ENCODE results near the gene HDLBP. TPM values are rescaled to one million over a fixed set of nuclear protein-coding genes. Genes with fewer than 3 reads are reported as not detected.

Gene HDLBP
- total and polyA plus RNA-seq, 10 of the 15 experiments (the other 5 are each of a cell fraction or from before 2014, with no cell fraction given) = 19.5 to 383 (median 249) TPM

- in situ Hi-C loops (cut with MboI) = no loop called here
- Histone ChIP-seq H3K4me3 (peak within 1 kb of the TSS; percentile 91), H3K9ac (ENCODE audit: control insufficient read depth, insufficient read depth, low read length) (peak within 1 kb of the TSS; percentile 80), H3K79me2 (ENCODE audit: control insufficient read depth, insufficient read depth, low read length) (peaks cover 50% of the 10 kb centered on the region), H2AFZ (ENCODE audit: control insufficient read depth, low read depth, low read length) (no peak within 1 kb of the TSS), H3K4me1 (ENCODE audit: control insufficient read depth, insufficient read depth, low read length) (peaks cover 10% of the 10 kb centered on the region), H4K20me1 (ENCODE audit: control insufficient read depth, insufficient read depth) (no peaks in the 10 kb centered on the region), H3K9me3 (replicated peaks; ENCODE audit: control insufficient read depth, insufficient read depth, low read length) (no peaks in the 10 kb centered on the region), H3K36me3 (ENCODE audit: control insufficient read depth in 2 of 2, insufficient read depth in 2 of 2, low read length in 1 of 2) (peaks cover 5 to 20% of the 10 kb centered on the region in 2 experiments), H3K27ac (ENCODE audit: control insufficient read depth, insufficient read depth) (peak within 1 kb of the TSS; percentile 64), H3K4me2 (ENCODE audit: control insufficient read depth, insufficient read depth) (peak within 1 kb of the TSS; percentile 88), H3K27me3 (replicated peaks in 1 of 2; ENCODE audit: control insufficient read depth in 2 of 2, insufficient read depth in 2 of 2, low read length in 1 of 2) (no peaks in the 10 kb centered on the region)
- POLR2A ChIA-PET = interaction anchor here (0.8 kb wide), 1 partner anchor 12 kb away, joined by 3 read pairs; no protein-coding TSS in a partner anchor
- intact Hi-C loops (cut with micrococcal nuclease; ENCODE audit: unreplicated experiment) = loop anchor here (1.0 to 10.0 kb wide), 4 partner anchors 41 to 526 kb away; partner anchors contain the start of genes HDLBP, SEPTIN2 and STK25
- WGBS (ENCODE audit: insufficient coverage, insufficient replicate concordance, low lambda C conversion rate, missing lambda C conversion rate) = under 1% methylated on average over 38 of the region's 101 CpGs
- ATAC-seq = peak; percentile 86
- DNase-seq (ENCODE audit: low read depth, low spot score) = peak; percentile 90
- no peak for FAIRE-seq
- CTCF ChIA-PET = interaction anchor here (1.0 kb wide), 1 partner anchor 36 kb away, joined by 5 read pairs; no protein-coding TSS in a partner anchor
- BruUV-seq (replicated peaks) = no TSS peak
- RAD21 ChIA-PET (ENCODE audit: unreplicated experiment) = interaction anchor here (1.0 kb wide), 1 partner anchor 36 kb away, joined by 3 read pairs; no protein-coding TSS in a partner anchor
- SMC1A ChIA-PET (ENCODE audit: uncharacterized antibody, unreplicated experiment) = no interaction called here
- TF ChIP-seq KAT2A (conservative IDR thresholded peaks at IDR 0.05; ENCODE audit: control insufficient read depth, low read depth, low read length) (no peak), ETV6 (conservative IDR thresholded peaks at IDR 0.05 in 1 of 2, IDR thresholded peaks at IDR 0.05 in 1 of 2; ENCODE audit: borderline replicate concordance in 1 of 2, low read depth in 1 of 2) (no peak), ZNF217 (IDR thresholded peaks at IDR 0.05) (no peak), BRCA1 (IDR thresholded peaks at IDR 0.05; ENCODE audit: low read depth, low read length) (no peak), JUND (IDR thresholded peaks at IDR 0.05; ENCODE audit: low read depth, low read length) (no peak), FOXK2 (IDR thresholded peaks at IDR 0.05) (no peak), CREM (IDR thresholded peaks at IDR 0.05; ENCODE audit: low read depth) (no peak), CHD1 (IDR thresholded peaks at IDR 0.05; ENCODE audit: low read depth, low read length) (no peak), MYC (IDR thresholded peaks at IDR 0.05; ENCODE audit: insufficient read depth, insufficient read length, insufficient replicate concordance, low read length, severe bottlenecking) (no peak)
- TF ChIP-seq, protein P1, sequence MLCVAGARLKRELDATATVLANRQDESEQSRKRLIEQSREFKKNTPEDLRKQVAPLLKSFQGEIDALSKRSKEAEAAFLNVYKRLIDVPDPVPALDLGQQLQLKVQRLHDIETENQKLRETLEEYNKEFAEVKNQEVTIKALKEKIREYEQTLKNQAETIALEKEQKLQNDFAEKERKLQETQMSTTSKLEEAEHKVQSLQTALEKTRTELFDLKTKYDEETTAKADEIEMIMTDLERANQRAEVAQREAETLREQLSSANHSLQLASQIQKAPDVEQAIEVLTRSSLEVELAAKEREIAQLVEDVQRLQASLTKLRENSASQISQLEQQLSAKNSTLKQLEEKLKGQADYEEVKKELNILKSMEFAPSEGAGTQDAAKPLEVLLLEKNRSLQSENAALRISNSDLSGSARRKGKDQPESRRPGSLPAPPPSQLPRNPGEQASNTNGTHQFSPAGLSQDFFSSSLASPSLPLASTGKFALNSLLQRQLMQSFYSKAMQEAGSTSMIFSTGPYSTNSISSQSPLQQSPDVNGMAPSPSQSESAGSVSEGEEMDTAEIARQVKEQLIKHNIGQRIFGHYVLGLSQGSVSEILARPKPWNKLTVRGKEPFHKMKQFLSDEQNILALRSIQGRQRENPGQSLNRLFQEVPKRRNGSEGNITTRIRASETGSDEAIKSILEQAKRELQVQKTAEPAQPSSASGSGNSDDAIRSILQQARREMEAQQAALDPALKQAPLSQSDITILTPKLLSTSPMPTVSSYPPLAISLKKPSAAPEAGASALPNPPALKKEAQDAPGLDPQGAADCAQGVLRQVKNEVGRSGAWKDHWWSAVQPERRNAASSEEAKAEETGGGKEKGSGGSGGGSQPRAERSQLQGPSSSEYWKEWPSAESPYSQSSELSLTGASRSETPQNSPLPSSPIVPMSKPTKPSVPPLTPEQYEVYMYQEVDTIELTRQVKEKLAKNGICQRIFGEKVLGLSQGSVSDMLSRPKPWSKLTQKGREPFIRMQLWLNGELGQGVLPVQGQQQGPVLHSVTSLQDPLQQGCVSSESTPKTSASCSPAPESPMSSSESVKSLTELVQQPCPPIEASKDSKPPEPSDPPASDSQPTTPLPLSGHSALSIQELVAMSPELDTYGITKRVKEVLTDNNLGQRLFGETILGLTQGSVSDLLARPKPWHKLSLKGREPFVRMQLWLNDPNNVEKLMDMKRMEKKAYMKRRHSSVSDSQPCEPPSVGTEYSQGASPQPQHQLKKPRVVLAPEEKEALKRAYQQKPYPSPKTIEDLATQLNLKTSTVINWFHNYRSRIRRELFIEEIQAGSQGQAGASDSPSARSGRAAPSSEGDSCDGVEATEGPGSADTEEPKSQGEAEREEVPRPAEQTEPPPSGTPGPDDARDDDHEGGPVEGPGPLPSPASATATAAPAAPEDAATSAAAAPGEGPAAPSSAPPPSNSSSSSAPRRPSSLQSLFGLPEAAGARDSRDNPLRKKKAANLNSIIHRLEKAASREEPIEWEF (IDR thresholded peaks at IDR 0.05; ENCODE audit: insufficient replicate concordance, low read depth, low read length) = no peak
- TF ChIP-seq, protein P2, sequence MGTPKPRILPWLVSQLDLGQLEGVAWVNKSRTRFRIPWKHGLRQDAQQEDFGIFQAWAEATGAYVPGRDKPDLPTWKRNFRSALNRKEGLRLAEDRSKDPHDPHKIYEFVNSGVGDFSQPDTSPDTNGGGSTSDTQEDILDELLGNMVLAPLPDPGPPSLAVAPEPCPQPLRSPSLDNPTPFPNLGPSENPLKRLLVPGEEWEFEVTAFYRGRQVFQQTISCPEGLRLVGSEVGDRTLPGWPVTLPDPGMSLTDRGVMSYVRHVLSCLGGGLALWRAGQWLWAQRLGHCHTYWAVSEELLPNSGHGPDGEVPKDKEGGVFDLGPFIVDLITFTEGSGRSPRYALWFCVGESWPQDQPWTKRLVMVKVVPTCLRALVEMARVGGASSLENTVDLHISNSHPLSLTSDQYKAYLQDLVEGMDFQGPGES (IDR thresholded peaks at IDR 0.05) = 0 out of 2 replicates have a peak, but pooled peaks have one; percentile 24
- TF ChIP-seq, protein P3, sequence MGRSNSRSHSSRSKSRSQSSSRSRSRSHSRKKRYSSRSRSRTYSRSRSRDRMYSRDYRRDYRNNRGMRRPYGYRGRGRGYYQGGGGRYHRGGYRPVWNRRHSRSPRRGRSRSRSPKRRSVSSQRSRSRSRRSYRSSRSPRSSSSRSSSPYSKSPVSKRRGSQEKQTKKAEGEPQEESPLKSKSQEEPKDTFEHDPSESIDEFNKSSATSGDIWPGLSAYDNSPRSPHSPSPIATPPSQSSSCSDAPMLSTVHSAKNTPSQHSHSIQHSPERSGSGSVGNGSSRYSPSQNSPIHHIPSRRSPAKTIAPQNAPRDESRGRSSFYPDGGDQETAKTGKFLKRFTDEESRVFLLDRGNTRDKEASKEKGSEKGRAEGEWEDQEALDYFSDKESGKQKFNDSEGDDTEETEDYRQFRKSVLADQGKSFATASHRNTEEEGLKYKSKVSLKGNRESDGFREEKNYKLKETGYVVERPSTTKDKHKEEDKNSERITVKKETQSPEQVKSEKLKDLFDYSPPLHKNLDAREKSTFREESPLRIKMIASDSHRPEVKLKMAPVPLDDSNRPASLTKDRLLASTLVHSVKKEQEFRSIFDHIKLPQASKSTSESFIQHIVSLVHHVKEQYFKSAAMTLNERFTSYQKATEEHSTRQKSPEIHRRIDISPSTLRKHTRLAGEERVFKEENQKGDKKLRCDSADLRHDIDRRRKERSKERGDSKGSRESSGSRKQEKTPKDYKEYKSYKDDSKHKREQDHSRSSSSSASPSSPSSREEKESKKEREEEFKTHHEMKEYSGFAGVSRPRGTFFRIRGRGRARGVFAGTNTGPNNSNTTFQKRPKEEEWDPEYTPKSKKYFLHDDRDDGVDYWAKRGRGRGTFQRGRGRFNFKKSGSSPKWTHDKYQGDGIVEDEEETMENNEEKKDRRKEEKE (IDR thresholded peaks at IDR 0.05) = no peak
These were observed 40.8 kb upstream of the HDLBP start, which contains the start of gene FARP2 for GRCh38 chr2:241355983-241356870. FARP2 (plus strand) TSS chr2:241356285; CDS start chr2:241373108, 16,823 bp downstream.

Measured in GM12878 (cell line).